ENCODE results near the gene FAM120B.

FAM120B gene

GRCh38 chr6:170288091-170288631 is 18.4 kb upstream of the FAM120B start:
- H3K4me3 ChIP-seq (ENCODE audit: low read depth, low read length): no peak overlapping the region
- TF ChIP-seq CTCF (IDR thresholded peaks at IDR 0.05; ENCODE audit: borderline replicate concordance, insufficient read depth, low read depth, low read length): no peak

GRCh38 chr6:170288852-170289179 is 17.7 kb upstream of the FAM120B start:
- no peak overlapping the region for H3K4me3 ChIP-seq (ENCODE audit: low read depth, low read length)
- TF ChIP-seq CTCF (IDR thresholded peaks at IDR 0.05; ENCODE audit: borderline replicate concordance, insufficient read depth, low read depth, low read length): no peak

GRCh38 chr6:170289180-170289931 is 17.2 kb upstream of the FAM120B start:
- H3K4me3 ChIP-seq (ENCODE audit: low read depth, low read length): peak overlapping the region; percentile 23
- no peak for TF ChIP-seq CTCF (IDR thresholded peaks at IDR 0.05; ENCODE audit: borderline replicate concordance, insufficient read depth, low read depth, low read length)

- peak overlapping the region; percentile 50 for H3K4me3 ChIP-seq (ENCODE audit: low read depth, low read length)
- TF ChIP-seq CTCF (IDR thresholded peaks at IDR 0.05; ENCODE audit: borderline replicate concordance, insufficient read depth, low read depth, low read length): no peak
These were observed 16.6 kb upstream of the FAM120B start for GRCh38 chr6:170289951-170290295.

- TF ChIP-seq CTCF (IDR thresholded peaks at IDR 0.05; ENCODE audit: borderline replicate concordance, insufficient read depth, low read depth, low read length): no peak
- peak within 1 kb of the TSS; percentile 50 for H3K4me3 ChIP-seq (ENCODE audit: low read depth, low read length)
These were observed 16.0 kb upstream of the FAM120B start, which contains the start of gene DLL1 for GRCh38 chr6:170290296-170291128. Gene DLL1, minus strand, starts transcription at chr6:170291078. Its CDS starts 939 bp downstream, at chr6:170290139.

- no peak for TF ChIP-seq CTCF (IDR thresholded peaks at IDR 0.05; ENCODE audit: borderline replicate concordance, insufficient read depth, low read depth, low read length)
- H3K4me3 ChIP-seq (ENCODE audit: low read depth, low read length): no peak overlapping the region
These were observed 15.1 kb upstream of the FAM120B start for GRCh38 chr6:170291271-170292110.

Data from GM12875 (cell line).